Neuronal stem cell (in vitro differentiated cells): ENCODE data around the gene CLTC.

Source experiments
- DNase-seq: peaks from one replicate; pipeline ENCODE4 v3.0.0-alpha.2; 2013; ENCODE audit warnings: low spot score
- H2AFZ ChIP-seq: one replicate; pipeline ENCODE4 v1.6.1; 2013; ENCODE audit warnings: mild to moderate bottlenecking, low read length, inconsistent platforms
- H2AK5ac ChIP-seq: 2 replicates; pipeline ENCODE4 v1.6.1; 2013; ENCODE audit warnings: low read depth, mild to moderate bottlenecking, inconsistent platforms, low read length, moderate library complexity, mixed read lengths
- H2BK120ac ChIP-seq: 2 replicates; pipeline ENCODE4 v1.6.1; 2013; ENCODE audit warnings: low read depth, mild to moderate bottlenecking, inconsistent platforms, low read length, moderate library complexity, mixed read lengths
- H2BK12ac ChIP-seq: one replicate; pipeline ENCODE4 v1.6.1; 2013; ENCODE audit warnings: low read length, inconsistent platforms
- H2BK15ac ChIP-seq: 2 replicates; pipeline ENCODE4 v1.6.1; 2013; ENCODE audit warnings: mild to moderate bottlenecking, low read length, inconsistent platforms, mixed read lengths
- H2BK5ac ChIP-seq: one replicate; pipeline ENCODE4 v1.6.1; 2013; ENCODE audit warnings: inconsistent platforms, mild to moderate bottlenecking, low read length, moderate library complexity
- H3K14ac ChIP-seq: one replicate; pipeline ENCODE4 v1.6.1; 2013; ENCODE audit warnings: low read length, inconsistent platforms
- H3K18ac ChIP-seq: 2 replicates; pipeline ENCODE4 v1.6.1; 2013; ENCODE audit warnings: low read length, inconsistent platforms
- H3K23ac ChIP-seq: 2 replicates; pipeline ENCODE4 v1.6.1; 2013; ENCODE audit warnings: low read depth, mild to moderate bottlenecking, mixed read lengths, low read length, inconsistent platforms; ENCODE audit not compliant: poor library complexity
- H3K27ac ChIP-seq: replicated peaks from 3 replicates; pipeline ENCODE4 v1.5.1; 2013; ENCODE audit warnings: low read length, inconsistent platforms
- H3K27me3 ChIP-seq, 3 experiments: 2 replicates each; pipeline ENCODE4 v1.6.1; 2013; ENCODE audit warnings: low read length in 3 of 3, mild to moderate bottlenecking in 2 of 3, inconsistent platforms in 1 of 3, low read depth in 1 of 3, mixed read lengths in 1 of 3, moderate library complexity in 1 of 3; ENCODE audit not compliant: control insufficient read depth in 3 of 3, insufficient read depth in 3 of 3
- H3K36me3 ChIP-seq, 2 donors: replicated peaks in 1 of 2; 2 replicates each; pipeline ENCODE4 v1.6.1; 2013; ENCODE audit warnings: low read length in 2 of 2; ENCODE audit not compliant: control insufficient read depth in 2 of 2, insufficient read depth in 2 of 2
- H3K4ac ChIP-seq: 2 replicates; pipeline ENCODE4 v1.6.1; 2013; ENCODE audit warnings: inconsistent platforms, mild to moderate bottlenecking, low read length, moderate library complexity
- H3K4me1 ChIP-seq, 2 donors: 1 replicate in 1 of 2; 2 replicates in 1 of 2; pipeline ENCODE4 v1.6.1; 2013; ENCODE audit warnings: low read length in 2 of 2, low read depth in 1 of 2; ENCODE audit not compliant: control insufficient read depth in 2 of 2, insufficient read depth in 1 of 2
- H3K4me2 ChIP-seq: one replicate; pipeline ENCODE4 v1.6.1; 2013; ENCODE audit warnings: mild to moderate bottlenecking, low read length, inconsistent platforms; ENCODE audit not compliant: insufficient read depth, poor library complexity, severe bottlenecking
- H3K4me3 ChIP-seq, 2 donors: 2 replicates each; pipeline ENCODE4 v1.5.1; 2013; ENCODE audit warnings: low read length in 2 of 2, mild to moderate bottlenecking in 2 of 2, inconsistent platforms in 1 of 2, moderate library complexity in 1 of 2
- H3K79me1 ChIP-seq: one replicate; pipeline ENCODE4 v1.6.1; 2013; ENCODE audit warnings: low read depth, mild to moderate bottlenecking, inconsistent platforms, low read length, moderate library complexity
- H3K9ac ChIP-seq: one replicate; pipeline ENCODE4 v1.6.1; 2013; ENCODE audit warnings: mild to moderate bottlenecking, low read depth, low read length, inconsistent platforms; ENCODE audit not compliant: poor library complexity
- H3K9me3 ChIP-seq, 2 donors: replicated peaks in 1 of 2; 2 replicates each; pipeline versions ENCODE3 to v1.6.1; 2013; ENCODE audit warnings: low read length in 2 of 2, mild to moderate bottlenecking in 2 of 2, inconsistent platforms in 1 of 2, low read depth in 1 of 2, mixed read lengths in 1 of 2, moderate library complexity in 1 of 2; ENCODE audit not compliant: control insufficient read depth in 2 of 2, insufficient read depth in 1 of 2
- H4K8ac ChIP-seq: one replicate; pipeline ENCODE4 v1.6.1; 2013; ENCODE audit warnings: low read depth, mild to moderate bottlenecking, inconsistent platforms, low read length, moderate library complexity
- H4K91ac ChIP-seq: one replicate; pipeline ENCODE4 v1.6.1; 2013; ENCODE audit warnings: low read length, low read depth, mild to moderate bottlenecking, inconsistent platforms; ENCODE audit not compliant: poor library complexity
- WGBS, 2 donors: extraction: QIAGEN DNeasy Blood & Tissue Kit; methylation state at CpG; one replicate each; pipeline ENCODE4 v1.1.7; 2013; ENCODE audit warnings: missing lambda C conversion rate in 2 of 2, mixed read lengths in 1 of 2; ENCODE audit not compliant: insufficient read length in 2 of 2, insufficient replicate concordance in 1 of 2; ENCODE audit errors: extremely low coverage in 2 of 2; 5-methylcytosine and 5-hydroxymethylcytosine counted together

The CLTC gene

GRCh38 chr17:59683283-59683682 is 63.6 kb downstream of the CLTC start:
- Histone ChIP-seq H2AK5ac (no peak overlapping the region), H3K4ac (no peak overlapping the region), H3K4me2 (no peak overlapping the region), H3K36me3 (peaks cover 30 to 100% of the 10 kb centered on the region in 2 donors), H3K9me3 (no peaks in the 10 kb centered on the region), H2BK120ac (no peak overlapping the region), H3K79me1 (no peaks in the 10 kb centered on the region), H3K27me3 (no peaks in the 10 kb centered on the region), H2BK5ac (no peak overlapping the region), H3K18ac (no peak overlapping the region), H2BK15ac (no peak overlapping the region), H2AFZ (no peak overlapping the region), H3K27ac (no peak overlapping the region), H3K9ac (no peak overlapping the region), H3K23ac (no peak overlapping the region), H4K91ac (no peak overlapping the region), H3K14ac (no peak overlapping the region), H4K8ac (no peak overlapping the region), H2BK12ac (no peak overlapping the region), H3K4me3 (no peak overlapping the region), H3K4me1 (no peaks in the 10 kb centered on the region)
- DNase-seq: no peak

- Histone ChIP-seq H2BK5ac (no peak overlapping the region), H3K79me1 (no peaks in the 10 kb centered on the region), H2AK5ac (no peak overlapping the region), H3K4me2 (no peak overlapping the region), H3K9ac (no peak overlapping the region), H2BK15ac (no peak overlapping the region), H4K91ac (no peak overlapping the region), H2BK12ac (no peak overlapping the region), H2AFZ (no peak overlapping the region), H3K27me3 (no peaks in the 10 kb centered on the region), H3K14ac (no peak overlapping the region), H3K36me3 (peaks cover 26 to 100% of the 10 kb centered on the region in 2 donors), H3K4me1 (no peaks in the 10 kb centered on the region), H3K23ac (no peak overlapping the region), H2BK120ac (no peak overlapping the region), H3K27ac (no peak overlapping the region), H3K4me3 (no peak overlapping the region), H3K18ac (no peak overlapping the region), H3K9me3 (no peaks in the 10 kb centered on the region), H4K8ac (no peak overlapping the region), H3K4ac (no peak overlapping the region)
- no CpG with 5 or more reads among the region's 6 CpGs for WGBS, 2 donors
- DNase-seq: no peak
Observed at GRCh38 chr17:59684967-59685366, 65.3 kb downstream of the CLTC start.

- Histone ChIP-seq H3K14ac (no peak overlapping the region), H3K4ac (no peak overlapping the region), H3K9ac (no peak overlapping the region)
Observed at GRCh38 chr17:59688008-59688407, 68.3 kb downstream of the CLTC start.

DNA sequence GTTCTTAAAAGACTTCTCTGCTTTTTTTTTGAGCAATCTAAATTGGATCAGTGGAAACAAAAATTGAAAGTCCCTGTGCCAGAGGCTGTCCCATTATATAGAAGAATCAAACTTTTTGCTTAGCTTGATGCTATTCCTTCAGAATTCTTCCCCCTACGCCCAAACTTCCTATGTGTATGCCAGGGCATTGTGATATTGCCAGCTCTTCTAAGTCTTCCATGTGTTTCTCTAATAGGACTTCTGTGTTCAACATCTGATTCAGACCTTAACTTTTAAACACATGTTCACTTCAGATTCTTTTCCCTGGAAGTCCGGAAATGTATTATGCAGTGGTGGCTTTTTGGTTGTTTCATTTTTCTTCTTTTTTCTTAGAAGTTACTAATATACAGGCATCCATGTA is 68.8 kb downstream of the CLTC start:
- Histone ChIP-seq H3K4me1 (no peaks in the 10 kb centered on the region), H2AK5ac (no peak overlapping the region), H2BK5ac (no peak overlapping the region), H2AFZ (no peak overlapping the region), H3K79me1 (no peaks in the 10 kb centered on the region), H3K4me3 (no peak overlapping the region), H3K18ac (no peak overlapping the region), H2BK15ac (no peak overlapping the region), H3K9me3 (no peaks in the 10 kb centered on the region), H3K23ac (no peak overlapping the region), H3K4ac (no peak overlapping the region), H3K36me3 (peaks cover 11 to 98% of the 10 kb centered on the region in 2 donors), H4K91ac (no peak overlapping the region), H3K9ac (no peak overlapping the region), H3K14ac (no peak overlapping the region), H3K27me3 (no peaks in the 10 kb centered on the region), H4K8ac (no peak overlapping the region), H2BK12ac (no peak overlapping the region), H3K27ac (no peak overlapping the region), H2BK120ac (no peak overlapping the region), H3K4me2 (no peak overlapping the region)
- no CpG with 5 or more reads among the region's 2 CpGs for WGBS, 2 donors
- no peak for DNase-seq

More at GRCh38 chr17:59688008-59688407, 68.3 kb downstream of the CLTC start:
- DNase-seq: no peak
- Histone ChIP-seq H2AFZ (no peak overlapping the region), H3K18ac (no peak overlapping the region), H2BK15ac (no peak overlapping the region), H3K79me1 (no peaks in the 10 kb centered on the region), H3K23ac (no peak overlapping the region), H2BK120ac (no peak overlapping the region), H4K91ac (no peak overlapping the region), H3K9me3 (no peaks in the 10 kb centered on the region), H4K8ac (no peak overlapping the region), H3K36me3 (peaks cover 14 to 98% of the 10 kb centered on the region in 2 donors), H3K4me2 (no peak overlapping the region), H3K27ac (no peak overlapping the region), H3K27me3 (no peaks in the 10 kb centered on the region), H3K4me1 (no peaks in the 10 kb centered on the region), H3K4me3 (no peak overlapping the region), H2AK5ac (no peak overlapping the region), H2BK12ac (no peak overlapping the region), H2BK5ac (no peak overlapping the region)
- WGBS, 2 donors: no CpG with 5 or more reads among the region's 1 CpG
